ENCODE results near the gene ZNF724. TPM values are rescaled to one million over a fixed set of nuclear protein-coding genes. Genes with fewer than 3 reads are reported as not detected.
A peak's percentile ranks its signal among the peaks of the same experiment; 100 is the strongest.

The ZNF724 gene
- total and polyA plus RNA-seq, 7 donors, result 0.06 to 0.99 (median 0.17) TPM

DNA sequence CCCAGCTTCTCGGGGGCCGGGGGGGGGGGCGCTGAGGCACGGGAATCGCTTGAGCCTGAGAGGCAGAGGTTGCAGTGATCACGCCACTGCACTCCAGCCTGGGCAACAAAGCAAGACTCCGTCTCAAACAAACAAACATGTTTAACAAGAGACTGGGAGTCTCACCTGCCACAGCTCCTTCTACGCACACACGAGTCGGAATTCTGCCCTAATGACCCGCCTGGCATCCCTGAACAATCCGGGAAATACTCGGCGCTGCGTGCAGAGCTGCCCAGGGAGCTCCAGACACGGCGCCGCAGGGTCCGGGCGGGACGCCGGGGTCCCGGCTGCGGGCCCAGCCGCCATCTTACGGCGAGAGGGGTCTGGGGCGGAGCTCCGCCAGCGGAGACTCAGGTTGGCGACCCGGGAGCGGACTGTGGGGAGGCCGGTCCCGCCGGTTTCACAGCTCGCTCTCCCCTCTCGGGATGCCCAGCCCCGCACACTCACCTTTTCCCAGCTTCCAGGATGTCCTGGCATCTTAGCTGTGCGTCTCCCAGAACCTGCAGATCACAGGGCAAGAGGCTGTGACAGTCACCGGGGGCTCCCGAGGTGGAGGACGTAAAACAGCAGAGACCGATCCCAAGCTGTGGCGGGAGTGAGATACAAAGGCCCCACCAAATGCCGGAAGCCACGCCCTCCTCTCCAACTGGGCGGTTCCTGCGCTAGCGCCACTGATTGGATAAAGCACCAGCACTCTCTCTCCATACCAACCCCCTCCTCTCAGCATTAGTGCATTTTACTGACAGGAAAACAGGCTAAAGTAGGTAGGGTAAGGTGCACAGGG lies 23.6 kb upstream of the ZNF724 start:
- Histone ChIP-seq H3K4me3 (peak overlapping the region; percentile 99), H3K9me3 (no peaks in the 10 kb centered on the region), H3K27ac (peak overlapping the region; percentile 74), H3K4me1 (peaks cover 6% of the 10 kb centered on the region), H3K36me3 (ENCODE audit: insufficient read depth in 1 of 2, low read depth in 1 of 2) (peaks cover 0 to 7% of the 10 kb centered on the region in 2 donors), H3K27me3 (ENCODE audit: insufficient read depth in 3 of 3, low read length in 2 of 3) (no peaks in the 10 kb centered on the region)
- 0% methylated on average over 38 to 50 of the region's 50 CpGs for WGBS, 3 donors
- peak; percentile 91 to 93 for DNase-seq
- intact Hi-C loops (cut with DNase I), result loop anchor here in 1 of 2 donors (10.0 kb wide), 1 partner anchor 121 kb away; the partner anchor contains the start of gene ZNF91
- ATAC-seq, result peak; percentile 99 to 100 (median 100)
- TF ChIP-seq, protein P1, sequence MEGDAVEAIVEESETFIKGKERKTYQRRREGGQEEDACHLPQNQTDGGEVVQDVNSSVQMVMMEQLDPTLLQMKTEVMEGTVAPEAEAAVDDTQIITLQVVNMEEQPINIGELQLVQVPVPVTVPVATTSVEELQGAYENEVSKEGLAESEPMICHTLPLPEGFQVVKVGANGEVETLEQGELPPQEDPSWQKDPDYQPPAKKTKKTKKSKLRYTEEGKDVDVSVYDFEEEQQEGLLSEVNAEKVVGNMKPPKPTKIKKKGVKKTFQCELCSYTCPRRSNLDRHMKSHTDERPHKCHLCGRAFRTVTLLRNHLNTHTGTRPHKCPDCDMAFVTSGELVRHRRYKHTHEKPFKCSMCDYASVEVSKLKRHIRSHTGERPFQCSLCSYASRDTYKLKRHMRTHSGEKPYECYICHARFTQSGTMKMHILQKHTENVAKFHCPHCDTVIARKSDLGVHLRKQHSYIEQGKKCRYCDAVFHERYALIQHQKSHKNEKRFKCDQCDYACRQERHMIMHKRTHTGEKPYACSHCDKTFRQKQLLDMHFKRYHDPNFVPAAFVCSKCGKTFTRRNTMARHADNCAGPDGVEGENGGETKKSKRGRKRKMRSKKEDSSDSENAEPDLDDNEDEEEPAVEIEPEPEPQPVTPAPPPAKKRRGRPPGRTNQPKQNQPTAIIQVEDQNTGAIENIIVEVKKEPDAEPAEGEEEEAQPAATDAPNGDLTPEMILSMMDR (IDR thresholded peaks at IDR 0.05), result no peak

DNA sequence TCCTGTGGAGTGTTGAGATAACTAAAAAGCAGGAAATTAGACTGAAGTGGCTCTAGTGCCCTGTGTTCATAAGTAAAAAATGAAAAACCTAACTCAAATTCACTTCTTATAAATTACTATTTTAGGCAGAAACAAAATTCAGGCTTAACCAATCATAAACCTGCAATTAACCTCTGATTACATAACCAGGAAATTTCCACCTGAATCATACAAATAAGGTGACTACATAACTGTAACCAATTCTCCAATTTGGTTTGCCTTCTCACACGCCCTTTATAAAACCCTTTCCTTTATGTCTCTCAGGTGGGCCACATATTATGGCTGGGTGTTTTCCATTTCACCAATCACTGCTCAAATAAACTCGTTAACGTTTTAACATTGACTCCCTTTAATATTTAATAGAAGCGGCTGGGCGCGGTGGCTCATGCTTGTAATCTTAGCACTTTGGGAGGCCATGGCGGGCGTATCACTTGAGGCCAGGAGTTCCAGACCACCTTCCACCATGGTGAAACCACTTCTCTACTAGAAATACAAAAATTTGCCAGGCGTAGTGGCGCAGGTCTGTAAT lies 22.9 kb upstream of the ZNF724 start:
- WGBS, 3 donors, result 2 to 4% (median 3%) methylated on average over 10 of the region's 10 CpGs
- intact Hi-C loops (cut with DNase I), result loop anchor here in 1 of 2 donors (10.0 kb wide), 1 partner anchor 122 kb away; the partner anchor contains the start of gene ZNF91
- peak overlapping the region; percentile 74 for H3K27ac ChIP-seq

DNA sequence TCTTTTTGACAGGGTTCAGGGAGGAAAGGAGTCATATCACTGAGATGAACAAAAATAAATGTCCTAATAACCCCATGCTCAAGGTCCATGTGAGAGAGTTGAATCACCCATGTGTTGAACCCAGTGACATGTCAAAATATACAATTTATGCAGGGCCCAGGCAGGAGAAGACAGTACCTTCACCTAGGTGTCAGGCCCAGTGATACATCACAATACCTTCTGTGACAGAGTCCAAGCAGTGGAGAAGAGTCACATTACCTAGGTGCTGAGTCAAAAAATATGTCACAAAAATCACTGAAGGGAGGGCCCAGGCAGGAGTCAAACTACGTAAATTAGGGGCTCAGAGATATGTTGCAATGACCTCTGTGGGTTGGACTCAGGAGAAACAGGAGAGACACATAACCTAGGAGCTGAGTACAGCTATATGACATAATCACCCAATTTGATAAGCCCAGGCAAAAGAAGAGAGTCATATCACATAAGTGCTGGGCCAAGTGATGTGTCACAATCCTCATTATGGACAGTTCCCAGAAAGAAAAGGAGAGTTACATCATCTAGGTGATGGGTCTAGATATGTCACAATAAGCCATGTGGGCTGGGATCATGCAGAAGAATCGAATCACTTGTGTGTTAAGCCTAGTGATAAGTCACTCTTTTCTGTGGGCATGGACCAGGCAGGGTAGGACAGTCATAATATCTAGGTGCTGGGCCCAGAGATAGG lies 13.8 kb upstream of the ZNF724 start:
- H3K36me3 ChIP-seq (ENCODE audit: insufficient read depth in 1 of 2, low read depth in 1 of 2), result peaks cover 3 to 48% of the 10 kb centered on the region in 2 donors
- DNase-seq, result no peak
- peak in 3 of 4 donors; percentile 43 to 84 (median 67) for ATAC-seq
- no peak overlapping the region for H3K27ac ChIP-seq
- no peak overlapping the region for H3K4me3 ChIP-seq
- TF ChIP-seq, protein P1 (IDR thresholded peaks at IDR 0.05), result no peak
- WGBS, 3 donors, result 96 to 98% (median 98%) methylated on average over 2 of the region's 2 CpGs
- H3K27me3 ChIP-seq (ENCODE audit: insufficient read depth in 3 of 3, low read length in 2 of 3), result no peaks in the 10 kb centered on the region
- intact Hi-C loops (cut with DNase I), result no loop called here
- no peaks in the 10 kb centered on the region for H3K9me3 ChIP-seq
- no peaks in the 10 kb centered on the region for H3K4me1 ChIP-seq

More for the DNA sequence above, 22.9 kb upstream of the ZNF724 start:
- peak overlapping the region; percentile 99 for H3K4me3 ChIP-seq
- no peaks in the 10 kb centered on the region for H3K27me3 ChIP-seq (ENCODE audit: insufficient read depth in 3 of 3, low read length in 2 of 3)
- peaks cover 6% of the 10 kb centered on the region for H3K4me1 ChIP-seq
- TF ChIP-seq, protein P1 (IDR thresholded peaks at IDR 0.05), result no peak
- DNase-seq, result peak; percentile 16 to 47
- no peak for ATAC-seq
- no peaks in the 10 kb centered on the region for H3K9me3 ChIP-seq
- H3K36me3 ChIP-seq (ENCODE audit: insufficient read depth in 1 of 2, low read depth in 1 of 2), result peaks cover 0 to 14% of the 10 kb centered on the region in 2 donors

DNA sequence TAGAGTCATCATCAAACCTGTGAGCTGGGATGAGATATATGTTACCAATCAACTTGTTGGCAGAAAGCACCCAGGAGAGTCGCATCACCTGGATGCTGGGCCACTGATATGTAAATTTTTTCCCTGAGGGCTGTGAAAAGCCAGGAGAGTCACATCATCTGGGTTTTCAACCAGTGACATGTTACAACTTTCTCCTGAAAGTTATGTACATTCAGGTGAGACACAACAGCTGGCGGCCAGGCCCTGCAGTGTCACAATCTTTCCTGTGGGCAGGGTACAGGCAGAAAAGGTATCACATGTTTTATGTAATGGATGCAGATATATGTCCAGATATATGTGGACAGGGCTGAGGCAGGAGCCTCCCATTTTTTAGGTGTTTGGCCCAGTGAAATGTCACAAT lies 13.2 kb upstream of the ZNF724 start:
- H3K9me3 ChIP-seq, result no peaks in the 10 kb centered on the region
- intact Hi-C loops (cut with DNase I), result no loop called here
- no peak overlapping the region for H3K4me3 ChIP-seq
- no peak overlapping the region for H3K27ac ChIP-seq
- H3K27me3 ChIP-seq (ENCODE audit: insufficient read depth in 3 of 3, low read length in 2 of 3), result no peaks in the 10 kb centered on the region
- H3K36me3 ChIP-seq (ENCODE audit: insufficient read depth in 1 of 2, low read depth in 1 of 2), result peaks cover 3 to 43% of the 10 kb centered on the region in 2 donors
- WGBS, 3 donors, result 48 to 71% (median 63%) methylated on average over 2 of the region's 2 CpGs
- no peak for DNase-seq
- ATAC-seq, result no peak
- no peaks in the 10 kb centered on the region for H3K4me1 ChIP-seq
- TF ChIP-seq, protein P1 (IDR thresholded peaks at IDR 0.05), result no peak

Data from psoas muscle (tissue), 8 donors.